Epithelial cell of esophagus (primary cell): ENCODE data around the gene BDKRB1.

Source experiments
- DNase-seq: peaks from one replicate; pipeline ENCODE4 v3.0.0; 2010; ENCODE audit warnings: low read depth
- H3K4me3 ChIP-seq: 2 replicates; pipeline ENCODE4 v1.5.1; 2011; ENCODE audit warnings: mild to moderate bottlenecking, low read length, control low read depth
- CTCF ChIP-seq: IDR thresholded peaks from 2 replicates; pipeline ENCODE4 v1.5.1; 2011; ENCODE audit warnings: low read depth, mild to moderate bottlenecking, low read length, control low read depth, inconsistent platforms; ENCODE audit not compliant: insufficient read depth; ENCODE audit errors: missing control alignments

BDKRB1 gene

GRCh38 chr14:96309133-96309895 is 53.3 kb downstream of the BDKRB1 start:
- DNase-seq, result no peak
- no peak for TF ChIP-seq CTCF
- no peak overlapping the region for H3K4me3 ChIP-seq

GRCh38 chr14:96309896-96310330 is 53.9 kb downstream of the BDKRB1 start:
- DNase-seq, result no peak
- TF ChIP-seq CTCF, result no peak
- H3K4me3 ChIP-seq, result no peak overlapping the region

GRCh38 chr14:96310906-96311305 is 54.9 kb downstream of the BDKRB1 start:
- peak; percentile 33 for DNase-seq
- no peak overlapping the region for H3K4me3 ChIP-seq
- no peak for TF ChIP-seq CTCF
